ENCODE results near the gene NEDD8.
"Not testable (repeated sequence)": the region's sequence is repeated elsewhere in the genome, so short reads cannot be mapped to it uniquely, and the experiment has no call there.

NEDD8 gene

DNA sequence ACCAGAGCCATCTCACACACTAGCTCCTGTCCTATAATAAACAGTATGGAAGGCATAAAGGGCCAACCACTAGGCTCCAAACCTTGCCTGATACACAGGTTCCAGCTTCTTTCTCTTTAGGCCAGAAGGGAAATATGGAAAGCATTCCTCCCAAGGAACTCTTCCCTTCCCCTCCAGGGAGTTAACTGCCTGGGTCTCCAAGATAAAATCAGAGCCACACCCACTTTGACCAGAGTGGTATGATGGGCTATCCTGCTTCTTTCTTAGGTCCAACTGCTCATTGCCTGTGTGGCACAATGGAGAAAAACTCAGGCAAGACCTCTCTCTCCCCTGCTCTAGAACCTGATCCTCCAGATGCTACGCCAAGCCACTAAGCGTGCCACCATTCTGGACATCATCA, 24.5 kb downstream of the NEDD8 start:
- TF ChIP-seq, protein P1, sequence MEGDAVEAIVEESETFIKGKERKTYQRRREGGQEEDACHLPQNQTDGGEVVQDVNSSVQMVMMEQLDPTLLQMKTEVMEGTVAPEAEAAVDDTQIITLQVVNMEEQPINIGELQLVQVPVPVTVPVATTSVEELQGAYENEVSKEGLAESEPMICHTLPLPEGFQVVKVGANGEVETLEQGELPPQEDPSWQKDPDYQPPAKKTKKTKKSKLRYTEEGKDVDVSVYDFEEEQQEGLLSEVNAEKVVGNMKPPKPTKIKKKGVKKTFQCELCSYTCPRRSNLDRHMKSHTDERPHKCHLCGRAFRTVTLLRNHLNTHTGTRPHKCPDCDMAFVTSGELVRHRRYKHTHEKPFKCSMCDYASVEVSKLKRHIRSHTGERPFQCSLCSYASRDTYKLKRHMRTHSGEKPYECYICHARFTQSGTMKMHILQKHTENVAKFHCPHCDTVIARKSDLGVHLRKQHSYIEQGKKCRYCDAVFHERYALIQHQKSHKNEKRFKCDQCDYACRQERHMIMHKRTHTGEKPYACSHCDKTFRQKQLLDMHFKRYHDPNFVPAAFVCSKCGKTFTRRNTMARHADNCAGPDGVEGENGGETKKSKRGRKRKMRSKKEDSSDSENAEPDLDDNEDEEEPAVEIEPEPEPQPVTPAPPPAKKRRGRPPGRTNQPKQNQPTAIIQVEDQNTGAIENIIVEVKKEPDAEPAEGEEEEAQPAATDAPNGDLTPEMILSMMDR (conservative IDR thresholded peaks at IDR 0.05; ENCODE audit: low read depth): no peak
- no peak for DNase-seq (ENCODE audit: low spot score)
- H3K27ac ChIP-seq: no peak overlapping the region
- POLR2A ChIA-PET (ENCODE audit: low non-redundant PET): no interaction called here
- CTCF ChIA-PET: no interaction called here

DNA sequence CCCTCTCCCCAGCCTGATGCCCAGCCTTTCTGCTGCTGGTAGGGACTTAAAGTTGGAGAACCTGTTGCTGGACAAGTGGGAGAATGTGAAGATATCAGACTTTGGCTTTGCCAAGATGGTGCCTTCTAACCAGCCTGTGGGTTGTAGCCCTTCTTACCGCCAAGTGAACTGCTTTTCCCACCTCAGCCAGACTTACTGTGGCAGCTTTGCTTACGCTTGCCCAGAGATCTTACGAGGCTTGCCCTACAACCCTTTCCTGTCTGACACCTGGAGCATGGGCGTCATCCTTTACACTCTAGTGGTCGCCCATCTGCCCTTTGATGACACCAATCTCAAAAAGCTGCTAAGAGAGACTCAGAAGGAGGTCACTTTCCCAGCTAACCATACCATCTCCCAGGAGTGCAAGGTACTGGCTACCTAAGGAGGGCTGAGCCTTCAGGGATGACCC, 25.0 kb downstream of the NEDD8 start:
- no peak overlapping the region for H3K27ac ChIP-seq
- POLR2A ChIA-PET (ENCODE audit: low non-redundant PET): no interaction called here
- TF ChIP-seq, protein P1 (conservative IDR thresholded peaks at IDR 0.05; ENCODE audit: low read depth): no peak
- DNase-seq (ENCODE audit: low spot score): no peak
- CTCF ChIA-PET: no interaction called here

DNA sequence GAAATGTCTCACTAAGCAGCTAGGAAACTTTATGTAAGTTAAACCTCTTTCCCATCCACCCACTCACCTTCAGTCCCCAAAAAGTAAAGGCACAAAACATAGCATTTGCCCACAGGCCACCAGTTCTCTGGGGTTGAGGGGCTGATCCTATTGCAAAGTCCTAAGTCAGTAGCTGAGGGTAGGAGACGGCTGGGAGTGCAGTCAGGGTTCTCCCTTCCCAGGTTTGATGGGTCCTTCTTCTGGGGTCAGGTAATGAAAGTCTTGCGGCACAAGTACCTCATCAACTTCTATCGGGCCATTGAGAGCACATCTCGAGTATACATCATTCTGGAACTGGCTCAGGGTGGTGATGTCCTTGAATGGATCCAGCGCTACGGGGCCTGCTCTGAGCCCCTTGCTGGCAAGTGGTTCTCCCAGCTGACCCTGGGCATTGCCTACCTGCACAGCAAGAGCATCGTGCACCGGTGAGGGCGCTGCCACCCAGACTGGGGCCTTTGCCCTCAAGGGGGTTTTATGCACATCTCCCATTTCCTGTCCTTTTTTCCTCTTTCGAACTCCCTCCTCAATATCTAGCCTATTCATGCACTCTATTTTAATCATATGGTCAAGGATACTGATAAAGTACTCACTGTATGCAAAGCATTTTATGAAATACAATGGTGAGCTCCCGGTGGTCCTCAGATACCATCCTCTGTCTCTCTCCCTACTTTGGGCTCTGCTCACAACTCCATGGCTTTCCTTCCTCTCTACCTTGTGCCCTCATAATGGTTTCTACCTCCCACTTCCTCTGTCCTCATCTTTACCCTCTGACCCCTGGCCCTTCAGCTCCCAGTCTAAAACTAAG, 25.7 kb downstream of the NEDD8 start:
- H3K27ac ChIP-seq: no peak overlapping the region
- ChIA-PET CTCF (no interaction called here), POLR2A (ENCODE audit: low non-redundant PET) (no interaction called here)
- DNase-seq (ENCODE audit: low spot score): no peak
- TF ChIP-seq, protein P1 (conservative IDR thresholded peaks at IDR 0.05; ENCODE audit: low read depth): no peak

DNA sequence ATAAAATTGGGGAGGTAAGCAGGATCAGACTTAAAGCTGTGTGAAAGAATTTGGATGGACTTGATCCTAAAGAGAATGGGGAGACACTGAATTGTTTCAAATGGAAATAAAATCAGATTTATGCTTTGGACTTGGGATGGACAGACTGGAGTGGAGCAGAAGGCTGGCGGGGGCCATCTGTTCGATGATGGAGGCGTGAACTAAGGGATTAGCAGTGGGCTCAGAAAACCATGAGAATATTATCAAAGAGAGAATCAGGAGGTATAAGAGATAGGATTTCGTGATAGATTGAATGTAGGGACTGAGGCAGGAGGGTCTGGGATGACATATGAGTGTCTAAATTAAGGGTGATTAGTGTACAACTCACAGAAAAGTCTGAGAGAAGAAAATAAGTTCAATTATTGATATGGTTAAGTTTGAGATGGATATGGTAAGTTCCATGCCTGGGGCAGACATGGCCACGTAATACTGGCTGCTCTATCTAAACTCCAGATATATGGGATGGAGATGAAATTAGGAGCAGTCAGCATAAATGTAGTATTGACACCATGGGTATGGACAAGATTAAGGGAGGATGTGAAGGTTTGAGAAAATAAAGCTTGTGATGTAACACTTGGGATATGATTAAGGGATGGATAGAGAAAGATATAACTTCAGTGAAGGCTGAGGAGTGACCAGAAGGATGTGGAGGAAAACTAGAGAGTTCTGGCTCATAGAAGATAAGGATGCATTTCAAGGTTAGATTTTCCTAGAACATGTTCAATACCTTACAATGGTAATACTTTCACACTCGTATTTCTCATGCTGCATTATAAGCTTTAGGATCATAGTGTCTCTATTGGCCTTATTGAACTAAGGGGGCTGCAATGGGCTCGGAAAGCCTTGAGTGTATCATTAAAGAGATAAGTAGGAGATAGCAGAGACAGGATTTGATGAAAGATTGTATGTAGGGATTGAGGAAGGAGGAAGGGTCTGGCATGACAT, 27.7 kb downstream of the NEDD8 start:
- CTCF ChIA-PET: interaction anchor here (0.6 kb wide), 1 partner anchor 71 kb away, joined by 5 read pairs; no protein-coding TSS in a partner anchor
- TF ChIP-seq, protein P1 (conservative IDR thresholded peaks at IDR 0.05; ENCODE audit: low read depth): no peak

GRCh38 chr14:24203249-24203886, 28.8 kb downstream of the NEDD8 start:
- H3K27ac ChIP-seq; POLR2A ChIA-PET (ENCODE audit: low non-redundant PET); DNase-seq (ENCODE audit: low spot score): not testable (repeated sequence)
- CTCF ChIA-PET: interaction anchor here (0.6 kb wide), 1 partner anchor 69 kb away, joined by 5 read pairs; no protein-coding TSS in a partner anchor

More for the DNA sequence above, 27.7 kb downstream of the NEDD8 start:
- DNase-seq (ENCODE audit: low spot score): no peak
- H3K27ac ChIP-seq: no peak overlapping the region
- POLR2A ChIA-PET (ENCODE audit: low non-redundant PET): no interaction called here

DNA sequence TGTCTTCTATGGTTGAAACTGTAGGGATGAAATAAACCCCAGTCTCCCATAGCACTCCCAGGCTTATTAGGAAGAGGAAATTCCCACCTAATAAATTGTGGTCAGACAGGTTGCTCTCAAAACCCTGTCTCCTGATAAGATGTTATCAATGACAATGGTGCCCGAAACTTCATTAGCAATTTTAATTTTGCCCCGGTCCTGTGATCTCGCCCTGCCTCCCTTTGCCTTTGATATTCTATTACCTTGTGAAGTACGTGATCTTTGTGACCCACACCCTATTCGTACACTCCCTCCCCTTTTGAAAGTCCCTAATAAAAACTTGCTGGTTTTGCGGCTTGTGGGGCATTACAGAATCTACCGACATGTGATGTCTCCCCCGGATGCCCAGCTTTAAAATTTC, 29.6 kb downstream of the NEDD8 start:
- DNase-seq (ENCODE audit: low spot score); POLR2A ChIA-PET (ENCODE audit: low non-redundant PET); H3K27ac ChIP-seq; CTCF ChIA-PET: not testable (repeated sequence)
